ENCODE data around the gene PAK4. TPM values are rescaled to one million over a fixed set of nuclear protein-coding genes. Genes with fewer than 3 reads are reported as not detected.
"Not testable (repeated sequence)": the region's sequence is repeated elsewhere in the genome, so short reads cannot be mapped to it uniquely, and the experiment has no call there.

The PAK4 gene
- total RNA-seq, 2 experiments from 2014 or later, result 14.6 to 18.4 TPM

- peaks cover 35% of the 10 kb centered on the region for H3K27me3 Mint-ChIP-seq
- ATAC-seq; H3K4me1 Mint-ChIP-seq; H3K4me3 Mint-ChIP-seq; DNase-seq; H3K36me3 Mint-ChIP-seq; H3K27ac Mint-ChIP-seq; H3K9me3 Mint-ChIP-seq (ENCODE audit: low read depth): not testable (repeated sequence)
- CTCF ChIA-PET, result interaction anchor here (1.5 kb wide), 1 partner anchor 38 kb away, joined by 3 read pairs; no protein-coding TSS in a partner anchor
Observed at GRCh38 chr19:39090016-39090415, 35.6 kb upstream of the PAK4 start.

GRCh38 chr19:39090881-39091280, 34.7 kb upstream of the PAK4 start:
- CTCF ChIA-PET, result interaction anchor here (1.5 kb wide), 1 partner anchor 39 kb away, joined by 3 read pairs; no protein-coding TSS in a partner anchor
- Mint-ChIP-seq H3K27me3 (peaks cover 33% of the 10 kb centered on the region), H3K4me1 (peaks cover 5% of the 10 kb centered on the region), H3K36me3 (no peaks in the 10 kb centered on the region), H3K9me3 (ENCODE audit: low read depth) (no peaks in the 10 kb centered on the region), H3K27ac (no peak overlapping the region), H3K4me3 (no peak overlapping the region)
- ATAC-seq, result no peak
- DNase-seq, result no peak

- CTCF ChIA-PET, result interaction anchor here (0.7 to 1.2 kb wide), 2 partner anchors 10 to 14 kb away, joined by 3 read pairs; no protein-coding TSS in a partner anchor
Observed at GRCh38 chr19:39095799-39096540, 29.6 kb upstream of the PAK4 start.

GRCh38 chr19:39097299-39097698, 28.3 kb upstream of the PAK4 start:
- CTCF ChIA-PET, result interaction anchor here (0.7 kb wide), 1 partner anchor 46 kb away, joined by 3 read pairs; no protein-coding TSS in a partner anchor
- no peaks in the 10 kb centered on the region for H3K36me3 Mint-ChIP-seq
- no peak overlapping the region for H3K4me3 Mint-ChIP-seq
- DNase-seq (no peak), ATAC-seq (no peak)
- H3K27me3 Mint-ChIP-seq, result peaks cover 44% of the 10 kb centered on the region
- H3K4me1 Mint-ChIP-seq, result peaks cover 5% of the 10 kb centered on the region
- no peak overlapping the region for H3K27ac Mint-ChIP-seq
- H3K9me3 Mint-ChIP-seq (ENCODE audit: low read depth), result no peaks in the 10 kb centered on the region

More at GRCh38 chr19:39095799-39096540, 29.6 kb upstream of the PAK4 start:
- H3K4me3 Mint-ChIP-seq; H3K36me3 Mint-ChIP-seq; DNase-seq; H3K27ac Mint-ChIP-seq; H3K9me3 Mint-ChIP-seq (ENCODE audit: low read depth); ATAC-seq; H3K4me1 Mint-ChIP-seq: not testable (repeated sequence)
- H3K27me3 Mint-ChIP-seq, result peaks cover 44% of the 10 kb centered on the region

- CTCF ChIA-PET, result interaction anchor here (0.7 kb wide), 1 partner anchor 47 kb away, joined by 3 read pairs; no protein-coding TSS in a partner anchor
- peaks cover 5% of the 10 kb centered on the region for H3K4me1 Mint-ChIP-seq
- DNase-seq (no peak), ATAC-seq (no peak)
- H3K4me3 Mint-ChIP-seq, result no peak overlapping the region
- no peak overlapping the region for H3K27ac Mint-ChIP-seq
- peaks cover 44% of the 10 kb centered on the region for H3K27me3 Mint-ChIP-seq
- no peaks in the 10 kb centered on the region for H3K9me3 Mint-ChIP-seq (ENCODE audit: low read depth)
- no peaks in the 10 kb centered on the region for H3K36me3 Mint-ChIP-seq
Observed at GRCh38 chr19:39097721-39098120, 27.9 kb upstream of the PAK4 start.

- peaks cover 4% of the 10 kb centered on the region for H3K4me1 Mint-ChIP-seq
- no peaks in the 10 kb centered on the region for H3K36me3 Mint-ChIP-seq
- H3K4me3 Mint-ChIP-seq, result no peak overlapping the region
- no peaks in the 10 kb centered on the region for H3K9me3 Mint-ChIP-seq (ENCODE audit: low read depth)
- CTCF ChIA-PET, result interaction anchor here (0.9 kb wide), 1 partner anchor 11 kb away, joined by 3 read pairs; no protein-coding TSS in a partner anchor
- peaks cover 43% of the 10 kb centered on the region for H3K27me3 Mint-ChIP-seq
- DNase-seq (no peak), ATAC-seq (no peak)
- H3K27ac Mint-ChIP-seq, result no peak overlapping the region
Observed at GRCh38 chr19:39098365-39099269, 27.0 kb upstream of the PAK4 start.

GRCh38 chr19:39099341-39099740, 26.2 kb upstream of the PAK4 start:
- ATAC-seq, result no peak
- Mint-ChIP-seq H3K27me3 (peaks cover 38% of the 10 kb centered on the region), H3K4me3 (no peak overlapping the region), H3K36me3 (no peaks in the 10 kb centered on the region), H3K9me3 (ENCODE audit: low read depth) (no peaks in the 10 kb centered on the region), H3K4me1 (no peaks in the 10 kb centered on the region), H3K27ac (no peak overlapping the region)
- CTCF ChIA-PET, result no interaction called here
- DNase-seq, result no peak

GRCh38 chr19:39100500-39101166, 25.0 kb upstream of the PAK4 start:
- no peak for ATAC-seq
- H3K27ac Mint-ChIP-seq, result no peak overlapping the region
- H3K9me3 Mint-ChIP-seq (ENCODE audit: low read depth), result no peaks in the 10 kb centered on the region
- H3K4me1 Mint-ChIP-seq, result no peaks in the 10 kb centered on the region
- peaks cover 26% of the 10 kb centered on the region for H3K27me3 Mint-ChIP-seq
- H3K4me3 Mint-ChIP-seq, result no peak overlapping the region
- CTCF ChIA-PET, result interaction anchor here (0.8 kb wide), 1 partner anchor 21 kb away, joined by 4 read pairs; no protein-coding TSS in a partner anchor
- no peak for DNase-seq
- H3K36me3 Mint-ChIP-seq, result no peaks in the 10 kb centered on the region

- no peak overlapping the region for H3K27ac Mint-ChIP-seq
- H3K9me3 Mint-ChIP-seq (ENCODE audit: low read depth), result no peaks in the 10 kb centered on the region
- no peak overlapping the region for H3K4me3 Mint-ChIP-seq
- ATAC-seq (no peak), DNase-seq (no peak)
- peaks cover 15% of the 10 kb centered on the region for H3K27me3 Mint-ChIP-seq
- no peaks in the 10 kb centered on the region for H3K4me1 Mint-ChIP-seq
- H3K36me3 Mint-ChIP-seq, result no peaks in the 10 kb centered on the region
- CTCF ChIA-PET, result interaction anchor here (1.4 to 1.5 kb wide), 2 partner anchors 9 to 19 kb away, joined by 3 to 4 read pairs; no protein-coding TSS in a partner anchor
Observed at GRCh38 chr19:39103151-39103550, 22.4 kb upstream of the PAK4 start.

GRCh38 chr19:39104186-39104596, 21.4 kb upstream of the PAK4 start:
- no peak for DNase-seq
- Mint-ChIP-seq H3K4me3 (no peak overlapping the region), H3K27ac (no peak overlapping the region), H3K9me3 (ENCODE audit: low read depth) (no peaks in the 10 kb centered on the region), H3K4me1 (no peaks in the 10 kb centered on the region), H3K27me3 (peaks cover 8% of the 10 kb centered on the region), H3K36me3 (no peaks in the 10 kb centered on the region)
- CTCF ChIA-PET, result interaction anchor here (1.5 kb wide), 1 partner anchor 10 kb away, joined by 3 read pairs; no protein-coding TSS in a partner anchor
- ATAC-seq, result no peak

GRCh38 chr19:39106194-39106593, 19.4 kb upstream of the PAK4 start:
- Mint-ChIP-seq H3K9me3 (ENCODE audit: low read depth) (no peaks in the 10 kb centered on the region), H3K27me3 (peaks cover 9% of the 10 kb centered on the region), H3K27ac (no peak overlapping the region), H3K4me1 (peaks cover 3% of the 10 kb centered on the region), H3K36me3 (no peaks in the 10 kb centered on the region), H3K4me3 (no peak overlapping the region)
- ATAC-seq (no peak), DNase-seq (no peak)
- CTCF ChIA-PET, result no interaction called here

GRCh38 chr19:39109641-39110040, 15.9 kb upstream of the PAK4 start:
- Mint-ChIP-seq H3K36me3 (no peaks in the 10 kb centered on the region), H3K4me3 (no peak overlapping the region), H3K9me3 (ENCODE audit: low read depth) (no peaks in the 10 kb centered on the region), H3K27ac (no peak overlapping the region), H3K27me3 (peaks cover 11% of the 10 kb centered on the region), H3K4me1 (peaks cover 3% of the 10 kb centered on the region)
- CTCF ChIA-PET, result interaction anchor here (0.6 to 2.9 kb wide), 16 partner anchors 11 to 1071 kb away, joined by 3 to 18 read pairs (median 4); partner anchors contain the start of gene PLEKHG2
- no peak for DNase-seq
- ATAC-seq, result no peak

Measured in activated CD8-positive, alpha-beta memory T cell treated with anti-CD3 and anti-CD28 coated beads, Interleukin-2, amount 10 ng/mL, durations not matched to agents 7 days and 5 days (primary cell).